Measurements from ENCODE around the gene CD2. TPM values are rescaled to one million over a fixed set of nuclear protein-coding genes. Genes with fewer than 3 reads are reported as not detected.

Gene CD2
- total RNA-seq, 2 experiments from 2014 or later = not detected

DNA sequence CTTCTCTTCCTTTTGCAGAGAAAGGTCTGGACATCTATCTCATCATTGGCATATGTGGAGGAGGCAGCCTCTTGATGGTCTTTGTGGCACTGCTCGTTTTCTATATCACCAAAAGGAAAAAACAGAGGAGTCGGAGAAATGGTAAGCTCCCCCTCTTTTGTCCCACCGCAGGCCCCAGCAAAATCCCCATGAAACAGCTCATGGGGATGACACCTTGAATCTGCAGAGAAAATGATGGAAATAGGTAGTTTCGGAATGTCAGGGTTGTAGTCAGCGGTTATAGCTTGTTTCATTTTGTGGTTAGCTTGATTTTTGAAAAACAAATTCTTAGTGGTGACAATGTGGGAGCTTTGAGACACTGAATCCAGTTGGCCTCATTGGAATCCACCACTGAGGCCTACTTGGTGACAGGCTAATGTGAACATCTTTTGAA, 10.3 kb downstream of the CD2 start:
- no peak overlapping the region for H3K4me3 ChIP-seq (ENCODE audit: low read depth, low read length, poor library complexity, severe bottlenecking)
- H3K36me3 ChIP-seq (ENCODE audit: insufficient read depth, low read length) = no peaks in the 10 kb centered on the region
- POLR2A ChIA-PET = interaction anchor here (0.8 kb wide), 1 partner anchor 10 kb away, joined by 3 read pairs; the partner anchor contains the start of gene CD2
- peaks cover 7% of the 10 kb centered on the region; the same call in 1 of the 2 replicates for H3K9me3 ChIP-seq (ENCODE audit: low read length)
- H3K27ac ChIP-seq (ENCODE audit: low read depth, low read length, poor library complexity, severe bottlenecking) = no peak overlapping the region
- TF ChIP-seq EZH2phosphoT487 (IDR thresholded peaks at IDR 0.05; ENCODE audit: borderline replicate concordance, low read depth, low read length) = no peak
- TF ChIP-seq, protein P1, sequence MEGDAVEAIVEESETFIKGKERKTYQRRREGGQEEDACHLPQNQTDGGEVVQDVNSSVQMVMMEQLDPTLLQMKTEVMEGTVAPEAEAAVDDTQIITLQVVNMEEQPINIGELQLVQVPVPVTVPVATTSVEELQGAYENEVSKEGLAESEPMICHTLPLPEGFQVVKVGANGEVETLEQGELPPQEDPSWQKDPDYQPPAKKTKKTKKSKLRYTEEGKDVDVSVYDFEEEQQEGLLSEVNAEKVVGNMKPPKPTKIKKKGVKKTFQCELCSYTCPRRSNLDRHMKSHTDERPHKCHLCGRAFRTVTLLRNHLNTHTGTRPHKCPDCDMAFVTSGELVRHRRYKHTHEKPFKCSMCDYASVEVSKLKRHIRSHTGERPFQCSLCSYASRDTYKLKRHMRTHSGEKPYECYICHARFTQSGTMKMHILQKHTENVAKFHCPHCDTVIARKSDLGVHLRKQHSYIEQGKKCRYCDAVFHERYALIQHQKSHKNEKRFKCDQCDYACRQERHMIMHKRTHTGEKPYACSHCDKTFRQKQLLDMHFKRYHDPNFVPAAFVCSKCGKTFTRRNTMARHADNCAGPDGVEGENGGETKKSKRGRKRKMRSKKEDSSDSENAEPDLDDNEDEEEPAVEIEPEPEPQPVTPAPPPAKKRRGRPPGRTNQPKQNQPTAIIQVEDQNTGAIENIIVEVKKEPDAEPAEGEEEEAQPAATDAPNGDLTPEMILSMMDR (conservative IDR thresholded peaks at IDR 0.05; ENCODE audit: low read length) = peak; percentile 42; the same call in 1 of the 2 replicates
- no TSS peak for BruUV-seq (replicated peaks)
- H2AFZ ChIP-seq (ENCODE audit: low read length) = peak overlapping the region; percentile 37; the same call in 1 of the 2 replicates
- H3K4me1 ChIP-seq (ENCODE audit: insufficient read depth, low read length, poor library complexity, severe bottlenecking) = peaks cover 26% of the 10 kb centered on the region
- DNase-seq (ENCODE audit: low spot score) = no peak
- intact Hi-C loops (cut with micrococcal nuclease; ENCODE audit: unreplicated experiment) = no loop called here
- no peaks in the 10 kb centered on the region for H4K20me1 ChIP-seq (ENCODE audit: insufficient read depth, low read length)
- H3K79me2 ChIP-seq (ENCODE audit: insufficient read depth, low read depth, low read length) = no peaks in the 10 kb centered on the region
- H3K9me2 ChIP-seq (ENCODE audit: insufficient read depth, low read length) = no peaks in the 10 kb centered on the region
- CTCF ChIA-PET (ENCODE audit: unreplicated experiment) = interaction anchor here (0.5 to 1.0 kb wide), 3 partner anchors 33 to 1238 kb away, joined by 3 read pairs; no protein-coding TSS in a partner anchor
- H3K4me2 ChIP-seq (ENCODE audit: low read length) = no peak overlapping the region

DNA sequence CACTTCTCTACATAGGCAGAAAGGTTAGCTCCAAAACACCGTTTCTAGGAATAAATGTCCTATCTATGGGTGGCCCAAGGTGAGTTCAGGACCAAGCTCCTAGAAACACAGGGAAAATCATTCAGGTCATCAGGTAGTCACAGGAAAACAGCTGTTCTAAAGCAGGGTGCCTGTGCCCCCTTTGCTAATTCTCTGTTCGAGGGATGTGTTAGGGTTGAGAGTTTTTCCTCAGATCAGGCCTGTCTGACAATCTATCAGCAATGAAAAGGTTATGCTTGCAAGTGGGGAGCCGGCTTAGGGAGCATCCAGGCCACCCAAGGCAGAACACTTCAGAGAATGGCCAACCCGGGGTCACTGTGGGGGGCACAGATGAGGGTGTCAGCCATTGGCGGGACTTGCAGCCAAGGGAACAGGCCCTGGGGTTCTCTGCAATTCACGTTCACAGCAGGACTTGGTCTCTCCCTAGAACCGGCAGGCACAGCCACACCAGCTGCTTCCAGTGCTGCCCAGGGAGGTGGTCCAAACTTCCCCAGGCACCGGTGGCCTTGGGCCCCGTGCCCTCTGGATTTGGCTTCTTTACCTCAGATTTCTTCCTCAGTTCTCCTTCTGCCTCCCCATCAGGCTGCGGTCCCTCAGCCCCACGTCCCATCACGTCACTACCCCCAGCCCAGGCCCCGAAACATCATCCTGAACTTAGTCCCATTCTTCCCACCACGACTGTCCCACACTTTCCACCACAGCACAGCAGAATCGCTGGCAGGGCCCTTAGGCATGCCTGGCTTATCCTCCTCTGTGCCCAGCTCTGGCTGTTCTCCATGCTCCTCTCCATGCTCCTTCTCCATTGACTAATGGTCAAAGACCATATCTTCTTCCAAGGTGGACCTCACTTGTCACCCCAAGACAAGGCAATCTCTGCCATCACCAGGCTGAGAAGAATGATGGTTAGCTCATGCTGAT, 11.0 kb downstream of the CD2 start:
- no peak for DNase-seq (ENCODE audit: low spot score)
- H4K20me1 ChIP-seq (ENCODE audit: insufficient read depth, low read length) = no peaks in the 10 kb centered on the region
- H3K4me1 ChIP-seq (ENCODE audit: insufficient read depth, low read length, poor library complexity, severe bottlenecking) = peaks cover 33% of the 10 kb centered on the region
- H3K9me2 ChIP-seq (ENCODE audit: insufficient read depth, low read length) = no peaks in the 10 kb centered on the region
- CTCF ChIA-PET (ENCODE audit: unreplicated experiment) = interaction anchor here (0.6 to 1.0 kb wide), 2 partner anchors 32 to 174 kb away, joined by 3 read pairs; no protein-coding TSS in a partner anchor
- intact Hi-C loops (cut with micrococcal nuclease; ENCODE audit: unreplicated experiment) = loop anchor here (5.0 kb wide), 1 partner anchor 52 kb away; no protein-coding TSS in a partner anchor
- no TSS peak for BruUV-seq (replicated peaks)
- H3K79me2 ChIP-seq (ENCODE audit: insufficient read depth, low read depth, low read length) = no peaks in the 10 kb centered on the region
- no peak overlapping the region for H3K4me2 ChIP-seq (ENCODE audit: low read length)
- H3K4me3 ChIP-seq (ENCODE audit: low read depth, low read length, poor library complexity, severe bottlenecking) = no peak overlapping the region
- H3K9me3 ChIP-seq (ENCODE audit: low read length) = peaks cover 7% of the 10 kb centered on the region; the same call in 1 of the 2 replicates
- no peak for TF ChIP-seq EZH2phosphoT487 (IDR thresholded peaks at IDR 0.05; ENCODE audit: borderline replicate concordance, low read depth, low read length)
- TF ChIP-seq, protein P1 (conservative IDR thresholded peaks at IDR 0.05; ENCODE audit: low read length) = no peak
- peak overlapping the region; percentile 37; the same call in 1 of the 2 replicates for H2AFZ ChIP-seq (ENCODE audit: low read length)
- POLR2A ChIA-PET = no interaction called here
- H3K27ac ChIP-seq (ENCODE audit: low read depth, low read length, poor library complexity, severe bottlenecking) = no peak overlapping the region
- H3K36me3 ChIP-seq (ENCODE audit: insufficient read depth, low read length) = no peaks in the 10 kb centered on the region
